DOHH2 (cell line): ENCODE data around the gene RAB28.

Source experiments
- H3F3A ChIP-seq: fragments of 200-600 bp; sonication (generic), shearing (Covaris generic); 2 replicates; pipeline ENCODE4 v1.6.0; 2016; ENCODE audit warnings: antibody characterized with exemption, mild to moderate bottlenecking; ENCODE audit not compliant: control insufficient read depth, insufficient read depth
- H3K27ac ChIP-seq: fragments of 200-600 bp; sonication (generic); 2 replicates; pipeline ENCODE4 v1.5.1; 2014; ENCODE audit warnings: low read depth, mild to moderate bottlenecking, low read length, moderate library complexity
- H3K27me3 ChIP-seq: fragments of 200-600 bp; sonication (generic); 2 replicates; pipeline ENCODE4 v1.6.1; 2014; ENCODE audit warnings: mild to moderate bottlenecking, low read length, mixed read lengths; ENCODE audit not compliant: control insufficient read depth
- H3K36me3 ChIP-seq: fragments of 200-600 bp; sonication (generic); 2 replicates; pipeline ENCODE4 v1.6.1; 2014; ENCODE audit warnings: mild to moderate bottlenecking, low read length, moderate library complexity, mixed read lengths; ENCODE audit not compliant: control insufficient read depth
- H3K4me1 ChIP-seq: fragments of 200-600 bp; sonication (generic); 2 replicates; pipeline ENCODE4 v1.6.1; 2014; ENCODE audit warnings: mild to moderate bottlenecking, low read length, mixed read lengths; ENCODE audit not compliant: control insufficient read depth
- H3K4me2 ChIP-seq: fragments of 200-600 bp; sonication (generic); 2 replicates; pipeline ENCODE4 v1.6.0; 2014; ENCODE audit warnings: mild to moderate bottlenecking, low read length, moderate library complexity
- H3K4me3 ChIP-seq: fragments of 200-600 bp; sonication (generic); 2 replicates; pipeline ENCODE4 v1.5.1; 2014; ENCODE audit warnings: mild to moderate bottlenecking, low read length, mixed read lengths
- H3K79me2 ChIP-seq: fragments of 200-600 bp; sonication (generic); 2 replicates; pipeline ENCODE4 v1.6.1; 2014; ENCODE audit warnings: mild to moderate bottlenecking, low read length, mixed read lengths; ENCODE audit not compliant: control insufficient read depth
- H3K9me2 ChIP-seq: fragments of 200-600 bp; sonication (generic); replicated peaks from 2 replicates; pipeline ENCODE4 v1.6.1; 2014; ENCODE audit warnings: mild to moderate bottlenecking, low read length, mixed read lengths; ENCODE audit not compliant: control insufficient read depth
- H3K9me3 ChIP-seq: fragments of 200-600 bp; sonication (generic); 2 replicates; pipeline ENCODE4 v1.6.1; 2014; ENCODE audit warnings: antibody characterized with exemption, low read length, mixed read lengths; ENCODE audit not compliant: control insufficient read depth, insufficient read depth
- H4K20me1 ChIP-seq: fragments of 200-600 bp; sonication (generic); 2 replicates; pipeline ENCODE4 v1.6.0; 2014; ENCODE audit warnings: low read depth, mild to moderate bottlenecking, antibody characterized with exemption, low read length, moderate library complexity; ENCODE audit not compliant: control insufficient read depth, insufficient read depth
- CTCF ChIP-seq: fragments of 200-600 bp; sonication (generic); IDR thresholded peaks from one replicate; pipeline ENCODE4 v1.5.1; 2014; ENCODE audit warnings: antibody characterized with exemption, mild to moderate bottlenecking, low read depth, low read length; ENCODE audit not compliant: poor library complexity, severe bottlenecking
- EZH2phosphoT487 ChIP-seq: fragments of 200-600 bp; sonication (generic); IDR thresholded peaks from 2 replicates; pipeline ENCODE4 v1.6.1; 2017; ENCODE audit warnings: borderline replicate concordance, mild to moderate bottlenecking, antibody characterized with exemption, low read length, moderate library complexity, mixed read lengths

RAB28 gene

GRCh38 chr4:13464543-13464942, 19.6 kb downstream of the RAB28 start:
- Histone ChIP-seq H4K20me1 (no peaks in the 10 kb centered on the region), H3K36me3 (peaks cover 31% of the 10 kb centered on the region), H3K9me2 (no peaks in the 10 kb centered on the region), H3K79me2 (peaks cover 33% of the 10 kb centered on the region), H3K4me3 (no peak overlapping the region), H3F3A (no peaks in the 10 kb centered on the region), H3K9me3 (peaks cover 8% of the 10 kb centered on the region; the same call in 1 of the 2 replicates), H3K4me2 (no peak overlapping the region), H3K4me1 (no peaks in the 10 kb centered on the region), H3K27ac (no peak overlapping the region), H3K27me3 (no peaks in the 10 kb centered on the region)
- TF ChIP-seq EZH2phosphoT487: no peak
- TF ChIP-seq CTCF: no peak

GRCh38 chr4:13461191-13461905, 22.8 kb downstream of the RAB28 start:
- Histone ChIP-seq H3K9me2 (no peaks in the 10 kb centered on the region), H3K4me1 (no peaks in the 10 kb centered on the region), H3K27me3 (no peaks in the 10 kb centered on the region), H3K36me3 (peaks cover 38% of the 10 kb centered on the region), H3K79me2 (peaks cover 29% of the 10 kb centered on the region), H3K4me2 (no peak overlapping the region), H3K9me3 (peaks cover 5% of the 10 kb centered on the region; the same call in 1 of the 2 replicates), H4K20me1 (no peaks in the 10 kb centered on the region), H3K4me3 (no peak overlapping the region), H3F3A (no peaks in the 10 kb centered on the region), H3K27ac (no peak overlapping the region)
- no peak for TF ChIP-seq EZH2phosphoT487

- TF ChIP-seq CTCF (no peak), EZH2phosphoT487 (no peak)
- Histone ChIP-seq H3K79me2 (no peaks in the 10 kb centered on the region), H3K4me2 (no peak overlapping the region), H3K36me3 (peaks cover 34% of the 10 kb centered on the region), H4K20me1 (no peaks in the 10 kb centered on the region), H3K4me3 (no peak overlapping the region), H3F3A (no peaks in the 10 kb centered on the region), H3K27ac (no peak overlapping the region), H3K4me1 (peaks cover 2% of the 10 kb centered on the region; the same call in 1 of the 2 replicates), H3K27me3 (no peaks in the 10 kb centered on the region), H3K9me2 (no peaks in the 10 kb centered on the region), H3K9me3 (no peaks in the 10 kb centered on the region; the same call in 1 of the 2 replicates)
Measured at GRCh38 chr4:13455411-13455810, 28.7 kb downstream of the RAB28 start.

GRCh38 chr4:13454786-13455185, 29.4 kb downstream of the RAB28 start:
- Histone ChIP-seq H3F3A (no peaks in the 10 kb centered on the region), H3K36me3 (peaks cover 31% of the 10 kb centered on the region), H3K9me2 (no peaks in the 10 kb centered on the region), H3K4me2 (no peak overlapping the region), H3K79me2 (no peaks in the 10 kb centered on the region), H4K20me1 (no peaks in the 10 kb centered on the region), H3K4me1 (peaks cover 2% of the 10 kb centered on the region; the same call in 1 of the 2 replicates), H3K27ac (no peak overlapping the region), H3K9me3 (no peaks in the 10 kb centered on the region; the same call in 1 of the 2 replicates), H3K4me3 (no peak overlapping the region), H3K27me3 (no peaks in the 10 kb centered on the region)
- TF ChIP-seq EZH2phosphoT487 (no peak), CTCF (no peak)
